AG10803 (cell line): ENCODE data around the gene TPSAB1.

Experiments used
- DNase-seq: peaks from one replicate; pipeline ENCODE4 v3.0.0; 2010; ENCODE audit warnings: low read depth
- H3K4me3 ChIP-seq: 2 replicates; pipeline ENCODE4 v1.5.1; 2011; ENCODE audit warnings: mild to moderate bottlenecking, low read length, control low read depth
- CTCF ChIP-seq: conservative IDR thresholded peaks from 2 replicates; pipeline ENCODE4 v1.5.1; 2011; ENCODE audit warnings: mild to moderate bottlenecking, low read length, control low read depth, inconsistent platforms

The TPSAB1 gene

GRCh38 chr16:1272453-1273198 lies 32.1 kb downstream of the TPSAB1 start:
- no peak for DNase-seq
- no peak overlapping the region for H3K4me3 ChIP-seq
- TF ChIP-seq CTCF: no peak

- H3K4me3 ChIP-seq: no peak overlapping the region
- TF ChIP-seq CTCF: no peak
Measured at GRCh38 chr16:1273816-1274215, 33.3 kb downstream of the TPSAB1 start.

DNA sequence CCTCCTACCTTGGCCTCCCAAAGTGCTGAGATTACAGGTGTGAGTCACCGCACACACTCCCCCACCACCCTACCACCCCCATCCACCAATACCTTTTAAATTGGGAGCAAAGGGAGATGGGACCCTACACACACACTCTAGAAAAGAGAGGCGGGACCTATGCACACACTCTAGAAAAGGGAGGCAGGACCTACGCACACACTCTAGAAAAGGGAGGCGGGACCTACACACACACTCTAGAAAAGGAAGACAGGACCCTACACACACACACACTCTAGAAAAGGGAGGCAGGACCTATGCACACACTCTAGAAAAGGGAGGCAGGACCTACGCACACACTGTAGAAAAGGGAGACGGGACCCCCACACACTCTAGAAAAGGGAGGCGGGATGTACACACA lies 34.3 kb downstream of the TPSAB1 start:
- no peak overlapping the region for H3K4me3 ChIP-seq
- DNase-seq: no peak
- no peak for TF ChIP-seq CTCF

More at GRCh38 chr16:1273816-1274215, 33.3 kb downstream of the TPSAB1 start:
- DNase-seq: no peak

DNA sequence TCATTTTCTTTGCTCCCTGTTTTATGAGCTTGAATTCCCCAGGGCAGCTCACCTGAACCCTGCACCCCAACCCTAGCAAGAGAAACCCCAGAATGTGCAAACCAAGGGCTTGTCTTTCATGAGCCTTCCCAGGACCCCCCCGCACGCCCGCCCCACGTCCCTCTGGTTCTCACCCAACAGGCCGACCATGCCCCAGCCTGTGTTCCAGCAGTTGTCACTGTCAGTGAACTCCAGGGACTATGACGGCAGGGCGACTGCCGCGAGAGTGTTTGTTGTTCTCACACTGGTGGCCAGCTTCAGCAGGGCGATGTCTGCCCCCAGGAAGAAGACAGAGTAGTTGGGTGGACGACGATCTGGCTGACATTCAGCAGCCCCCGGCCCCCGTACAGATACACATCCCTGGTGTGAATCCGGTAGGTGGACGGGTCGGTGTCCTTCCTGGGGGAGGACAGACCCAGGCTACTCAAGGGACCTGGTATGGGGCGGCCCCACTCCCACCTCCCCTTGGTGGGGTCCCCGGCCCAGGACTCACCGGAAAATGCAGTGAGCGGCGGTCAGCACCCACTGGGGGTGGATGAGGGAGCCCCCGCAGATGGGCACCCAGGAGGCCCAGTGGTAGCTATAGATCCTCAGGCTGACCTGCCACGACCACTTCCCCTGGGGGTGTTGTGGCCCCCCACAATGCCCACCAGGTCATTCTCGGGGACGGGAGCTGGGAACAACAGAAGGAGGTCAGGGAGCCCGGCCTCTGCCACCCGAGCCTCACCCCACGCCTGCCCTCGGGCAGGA lies 35.5 kb downstream of the TPSAB1 start:
- H3K4me3 ChIP-seq: no peak overlapping the region
- TF ChIP-seq CTCF: no peak
- no peak for DNase-seq

DNA sequence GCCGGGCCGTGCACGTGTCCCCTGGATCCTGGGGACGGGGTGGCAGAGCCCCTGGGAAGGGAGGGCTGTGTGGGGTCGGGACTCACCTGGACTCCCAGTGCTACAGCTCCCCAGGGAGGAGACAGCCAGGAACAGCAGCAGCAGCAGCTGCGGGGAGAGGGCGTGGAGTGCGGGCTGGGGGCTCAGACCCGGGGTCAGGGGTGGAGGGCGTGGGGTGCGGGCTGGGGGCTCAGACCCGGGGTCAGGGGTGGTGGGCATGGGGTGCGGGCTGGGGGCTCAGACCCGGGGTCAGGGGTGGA lies 36.0 kb downstream of the TPSAB1 start:
- no peak for TF ChIP-seq CTCF
- DNase-seq: no peak
- no peak overlapping the region for H3K4me3 ChIP-seq

- no peak overlapping the region for H3K4me3 ChIP-seq
- no peak for TF ChIP-seq CTCF
- no peak for DNase-seq
Measured at GRCh38 chr16:1277151-1277598, 36.7 kb downstream of the TPSAB1 start.
